Measurements from ENCODE around the gene TENM4. TPM values are rescaled to one million over a fixed set of nuclear protein-coding genes. Genes with fewer than 3 reads are reported as not detected.

The TENM4 gene
- total and polyA plus RNA-seq, 2 of the 8 experiments (the other 6 are each of a cell fraction or from before 2014, with no cell fraction given): 3.5 to 7.2 TPM

GRCh38 chr11:78835646-78836045, 605.2 kb downstream of the TENM4 start:
- H3K9ac ChIP-seq (replicated peaks in 1 of 4; ENCODE audit: extremely low read depth in 1 of 4, low read depth in 3 of 4, low read length in 3 of 4): no peak overlapping the region
- 95% methylated on average over 5 of the region's 5 CpGs; no CpG with 5 or more reads in 1 of the 2 experiments for WGBS, 2 experiments (ENCODE audit: extremely low coverage in 1 of 2, insufficient coverage in 1 of 2, insufficient read length in 1 of 2, insufficient replicate concordance in 2 of 2, low coverage in 1 of 2, low lambda C conversion rate in 2 of 2, missing lambda C conversion rate in 1 of 2)
- no peak overlapping the region for H3K4ac ChIP-seq (replicated peaks; ENCODE audit: insufficient read length, low read depth, low read length)
- peaks cover 0 to 1% (median 0%) of the 10 kb centered on the region in 4 experiments; a peak in 1 of 7 replicates for H3K27me3 ChIP-seq (replicated peaks in 1 of 4; ENCODE audit: control insufficient read depth in 3 of 4, extremely low read depth in 1 of 4, insufficient read depth in 3 of 4, low read length in 3 of 4)
- H2AFZ ChIP-seq (ENCODE audit: low read length): no peak overlapping the region
- H3K23ac ChIP-seq (ENCODE audit: insufficient read length): no peak overlapping the region
- no peak overlapping the region for H3K14ac ChIP-seq (ENCODE audit: insufficient read length)
- FAIRE-seq (no peak), DNase-seq (ENCODE audit: low read depth in 1 of 2, low spot score in 2 of 2) (no peak)
- CTCF ChIA-PET (ENCODE audit: partially characterized antibody): interaction anchor here (0.7 to 4.1 kb wide), 8 partner anchors 10 to 325 kb away, joined by 3 to 22 read pairs (median 4); no protein-coding TSS in a partner anchor
- no peak overlapping the region for H2BK12ac ChIP-seq (ENCODE audit: low read depth, low read length)
- H3K79me1 ChIP-seq (ENCODE audit: low read depth, low read length): no peaks in the 10 kb centered on the region
- H2BK20ac ChIP-seq (ENCODE audit: low read length): no peak overlapping the region
- H3K36me3 ChIP-seq (ENCODE audit: control insufficient read depth in 2 of 4, insufficient read depth in 4 of 4, low read length in 3 of 4): no peaks in the 10 kb centered on the region
- POLR2A ChIA-PET (ENCODE audit: partially characterized antibody): interaction anchor here (0.6 kb wide), 1 partner anchor 179 kb away, joined by 3 read pairs; no protein-coding TSS in a partner anchor
- H4K8ac ChIP-seq (ENCODE audit: extremely low read depth, insufficient read depth, low read length): no peak overlapping the region
- H3K9me3 ChIP-seq (ENCODE audit: insufficient read depth in 2 of 2, low read depth in 1 of 2, low read length in 1 of 2): no peaks in the 10 kb centered on the region
- H4K91ac ChIP-seq (replicated peaks; ENCODE audit: insufficient read length, low read length): no peak overlapping the region
- no peaks in the 10 kb centered on the region for H3K23me2 ChIP-seq (ENCODE audit: low read depth, low read length)
- H3K4me2 ChIP-seq (ENCODE audit: insufficient read depth in 1 of 2, low read depth in 2 of 2, low read length in 2 of 2): no peak overlapping the region
- no peaks in the 10 kb centered on the region for H3K4me1 ChIP-seq (replicated peaks in 1 of 4; ENCODE audit: control insufficient read depth in 3 of 4, insufficient read depth in 4 of 4, low read length in 3 of 4)
- no peaks in the 10 kb centered on the region for H4K20me1 ChIP-seq (replicated peaks in 1 of 2; ENCODE audit: control insufficient read depth in 1 of 2, insufficient read depth in 2 of 2, low read length in 2 of 2)
- H3K4me3 ChIP-seq (ENCODE audit: extremely low read depth in 1 of 4, insufficient read depth in 2 of 4, low read depth in 3 of 4, low read length in 4 of 4): no peak overlapping the region
- no peak overlapping the region for H2BK5ac ChIP-seq (ENCODE audit: low read depth, low read length)
- no peak overlapping the region for H3K56ac ChIP-seq (replicated peaks; ENCODE audit: insufficient read length, low read depth, low read length)
- no peak overlapping the region for H2AK5ac ChIP-seq (ENCODE audit: low read depth, low read length)
- H2BK120ac ChIP-seq (replicated peaks; ENCODE audit: low read depth, low read length): no peak overlapping the region
- H3K79me2 ChIP-seq (ENCODE audit: control insufficient read depth in 1 of 2, insufficient read depth in 2 of 2, low read length in 2 of 2): no peaks in the 10 kb centered on the region
- no peak overlapping the region for H3K27ac ChIP-seq (ENCODE audit: low read depth, low read length)
- H4K5ac ChIP-seq (ENCODE audit: insufficient read length, low read depth, low read length): no peak overlapping the region
- H2BK15ac ChIP-seq (ENCODE audit: low read length): no peak overlapping the region
- no peak overlapping the region for H3K18ac ChIP-seq (ENCODE audit: extremely low read depth, low read length)
- TF ChIP-seq, protein P1, sequence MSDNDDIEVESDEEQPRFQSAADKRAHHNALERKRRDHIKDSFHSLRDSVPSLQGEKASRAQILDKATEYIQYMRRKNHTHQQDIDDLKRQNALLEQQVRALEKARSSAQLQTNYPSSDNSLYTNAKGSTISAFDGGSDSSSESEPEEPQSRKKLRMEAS (IDR thresholded peaks at IDR 0.05): no peak
- TF ChIP-seq KDM5A (IDR thresholded peaks at IDR 0.05; ENCODE audit: low read length) (no peak), HDAC2 (IDR thresholded peaks at IDR 0.05; ENCODE audit: borderline replicate concordance in 1 of 2, low read depth in 2 of 2, low read length in 2 of 2) (no peak), TAF1 (IDR thresholded peaks at IDR 0.05; ENCODE audit: low read depth, low read length) (no peak), PHF8 (conservative IDR thresholded peaks at IDR 0.05; ENCODE audit: low read depth, low read length) (no peak)
